Neuron (in vitro differentiated cells): ENCODE data around the gene UBALD2.

Source experiments
- H2AFZ ChIP-seq: one replicate; pipeline ENCODE4 v1.6.1; 2013; ENCODE audit warnings: low read depth, mild to moderate bottlenecking, inconsistent platforms, low read length, moderate library complexity
- H3K27me3 ChIP-seq: one replicate; pipeline ENCODE4 v1.6.1; 2013; ENCODE audit warnings: low read length; ENCODE audit not compliant: insufficient read depth
- H3K36me3 ChIP-seq: one replicate; pipeline ENCODE4 v1.6.1; 2013; ENCODE audit warnings: low read length; ENCODE audit not compliant: insufficient read depth
- H3K4me1 ChIP-seq: one replicate; pipeline ENCODE4 v1.6.1; 2013; ENCODE audit warnings: low read length; ENCODE audit not compliant: insufficient read depth
- H3K4me3 ChIP-seq: 2 replicates; pipeline ENCODE4 v1.5.1; 2013; ENCODE audit warnings: mild to moderate bottlenecking, low read length, moderate library complexity
- H3K9me3 ChIP-seq: one replicate; pipeline ENCODE4 v1.6.1; 2013; ENCODE audit warnings: low read length

The UBALD2 gene

DNA sequence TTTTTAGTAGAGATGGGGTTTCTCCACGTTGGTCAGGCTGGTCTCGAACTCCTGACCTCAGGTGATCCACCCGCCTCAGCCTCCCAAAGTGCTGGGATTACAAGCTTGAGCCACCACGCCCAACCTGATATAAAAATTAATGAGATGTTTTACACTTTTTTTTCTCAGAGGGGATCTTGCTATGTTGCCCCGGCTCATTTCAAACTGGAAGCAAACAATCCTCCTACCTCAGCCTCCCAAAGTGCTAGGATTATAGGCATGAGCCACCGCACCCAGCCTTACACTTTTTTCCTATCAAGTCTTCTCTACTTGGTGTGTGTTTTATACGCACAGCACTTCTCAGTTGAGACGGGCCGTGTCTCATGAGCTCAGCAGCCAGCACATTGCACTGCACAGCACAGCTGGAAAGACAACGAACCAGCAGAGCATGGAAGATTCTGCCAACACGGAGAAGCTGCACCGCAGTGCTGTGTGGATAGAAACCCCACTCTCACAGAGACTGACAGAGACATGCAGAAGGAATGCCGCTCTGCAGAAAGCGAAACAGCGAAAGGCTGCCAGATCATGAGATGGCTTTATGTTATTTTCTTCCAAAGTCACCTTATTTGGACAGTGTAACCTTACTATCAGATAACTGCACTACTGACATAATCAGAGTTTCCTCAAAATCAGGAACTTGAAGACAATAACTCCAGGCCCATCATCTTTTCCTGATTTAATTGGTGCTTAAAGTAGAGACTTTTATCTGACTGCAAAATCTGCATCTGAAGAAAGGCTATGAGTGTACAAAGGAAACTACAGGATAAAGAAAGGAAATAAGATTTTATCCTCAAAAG, 49.5 kb downstream of the UBALD2 start:
- Histone ChIP-seq H3K9me3 (no peaks in the 10 kb centered on the region), H3K27me3 (no peaks in the 10 kb centered on the region), H3K36me3 (peaks cover 53% of the 10 kb centered on the region), H3K4me1 (no peaks in the 10 kb centered on the region), H2AFZ (no peak overlapping the region), H3K4me3 (no peak overlapping the region)

GRCh38 chr17:76317535-76317934, 52.4 kb downstream of the UBALD2 start:
- peaks cover 45% of the 10 kb centered on the region for H3K36me3 ChIP-seq
- H3K4me1 ChIP-seq: no peaks in the 10 kb centered on the region
- H3K27me3 ChIP-seq: no peaks in the 10 kb centered on the region
- H3K4me3 ChIP-seq: no peak overlapping the region
- H2AFZ ChIP-seq: no peak overlapping the region
- no peaks in the 10 kb centered on the region for H3K9me3 ChIP-seq

GRCh38 chr17:76318586-76318985, 53.4 kb downstream of the UBALD2 start:
- Histone ChIP-seq H3K9me3 (no peaks in the 10 kb centered on the region), H3K4me1 (no peaks in the 10 kb centered on the region), H3K36me3 (peaks cover 37% of the 10 kb centered on the region), H3K27me3 (no peaks in the 10 kb centered on the region), H2AFZ (no peak overlapping the region), H3K4me3 (no peak overlapping the region)
